GM21381 (cell line): ENCODE results near the gene RAB30.
"Not testable (repeated sequence)": the region's sequence is repeated elsewhere in the genome, so short reads cannot be mapped to it uniquely, and the experiment has no call there.

Experiments
- ATAC-seq: cut with Tn5 transposase; IDR thresholded peaks from one replicate; pipeline ENCODE4 v1.9.1; 2021; ENCODE audit warnings: mild to moderate bottlenecking, moderate library complexity; ENCODE audit not compliant: unreplicated experiment

The RAB30 gene

GRCh38 chr11:82988936-82989627 is 82.6 kb downstream of the RAB30 start:
- no peak for ATAC-seq

- ATAC-seq = no peak
Observed at GRCh38 chr11:82987997-82988396, 83.7 kb downstream of the RAB30 start.

DNA sequence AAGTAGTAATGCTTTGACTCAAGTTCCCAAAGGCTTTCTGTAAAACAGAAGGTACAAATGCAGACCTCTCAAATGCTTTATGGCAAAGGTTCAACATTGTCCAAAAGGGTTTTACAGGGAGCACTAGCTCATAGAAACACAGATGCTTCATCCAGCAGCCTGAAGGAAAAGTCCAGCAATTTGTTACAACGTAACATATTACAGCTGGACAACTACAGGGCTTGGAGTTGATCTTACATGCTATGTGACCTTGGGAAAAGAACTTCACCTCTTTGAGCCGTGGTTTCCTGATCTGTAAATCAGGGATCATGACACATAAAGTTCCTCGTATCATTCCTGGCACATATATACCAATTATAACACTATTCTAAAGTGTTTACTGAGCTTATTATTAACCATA is 85.3 kb downstream of the RAB30 start:
- no peak for ATAC-seq

- ATAC-seq = no peak
Observed at GRCh38 chr11:82981852-82982251, 89.8 kb downstream of the RAB30 start.

GRCh38 chr11:82980947-82981346 is 90.8 kb downstream of the RAB30 start:
- ATAC-seq = no peak

- no peak for ATAC-seq
Observed at GRCh38 chr11:82980292-82980691, 91.4 kb downstream of the RAB30 start.

- ATAC-seq = no peak
Observed at GRCh38 chr11:82979824-82980223, 91.9 kb downstream of the RAB30 start.

- peak; percentile 76 for ATAC-seq
Observed at GRCh38 chr11:82978422-82979099, 93.1 kb downstream of the RAB30 start.

- no peak for ATAC-seq
Observed at GRCh38 chr11:82976786-82977185, 94.9 kb downstream of the RAB30 start.

DNA sequence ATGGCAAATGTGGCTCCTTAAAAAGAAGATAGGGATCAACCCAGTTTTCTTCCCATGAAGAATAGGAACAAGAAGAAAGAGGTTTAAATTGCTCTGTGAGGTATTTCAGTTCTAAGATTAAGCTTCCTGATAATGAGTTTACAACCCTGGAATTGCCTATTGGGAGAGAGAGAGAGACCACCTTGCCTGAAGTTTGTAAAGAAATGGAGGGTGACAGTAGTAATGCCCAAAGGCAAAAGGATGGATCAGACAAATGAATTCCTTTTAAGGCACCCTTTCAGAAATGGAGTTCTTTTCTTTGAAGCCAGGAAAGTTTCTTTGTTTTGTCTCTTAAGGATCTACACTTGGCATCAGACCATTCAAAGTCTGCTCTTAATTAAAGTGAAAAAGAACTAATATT is 95.8 kb downstream of the RAB30 start:
- no peak for ATAC-seq

DNA sequence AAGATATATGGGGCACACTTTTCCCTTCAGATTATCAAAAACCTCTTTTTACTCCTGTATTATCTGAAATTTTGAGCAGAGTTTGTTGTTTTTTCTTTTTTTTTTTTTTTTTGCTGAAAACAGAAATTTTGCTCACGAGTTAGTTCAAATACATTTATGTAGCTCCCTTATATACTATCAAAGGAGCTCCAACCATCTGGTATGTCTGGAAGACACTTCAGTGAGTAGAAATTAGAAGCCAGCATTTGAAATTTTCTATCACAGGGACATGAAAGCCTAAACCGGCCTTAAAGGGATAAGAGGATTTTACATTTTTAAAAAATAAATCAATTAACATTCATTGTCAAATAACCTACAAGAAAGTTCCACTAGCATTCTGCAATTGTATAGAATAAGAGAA is 96.8 kb downstream of the RAB30 start:
- no peak for ATAC-seq

DNA sequence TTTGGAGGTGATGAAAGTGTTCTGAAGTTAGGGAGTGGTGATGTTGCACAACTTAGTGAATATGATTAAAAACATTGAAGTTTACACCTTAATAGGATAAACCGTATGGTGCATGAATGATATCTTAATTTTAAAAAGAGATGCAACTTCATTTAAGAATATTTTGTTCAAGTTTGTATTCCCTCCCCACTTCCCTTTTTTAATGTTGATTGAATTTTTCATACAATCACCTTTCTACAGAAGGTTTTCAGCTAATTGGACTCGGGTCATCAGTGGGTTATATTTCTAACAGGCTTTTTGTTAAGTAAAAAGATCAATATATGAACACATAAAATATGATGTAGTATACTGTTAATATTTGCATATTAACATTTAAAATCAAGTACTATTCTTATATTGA is 97.6 kb downstream of the RAB30 start:
- ATAC-seq = no peak

- ATAC-seq = no peak
Observed at GRCh38 chr11:82972103-82972502, 99.6 kb downstream of the RAB30 start.

GRCh38 chr11:82971519-82971946 is 100.2 kb downstream of the RAB30 start:
- not testable (repeated sequence) for ATAC-seq

- not testable (repeated sequence) for ATAC-seq
Observed at GRCh38 chr11:82970507-82971083, 101.1 kb downstream of the RAB30 start.

- ATAC-seq = peak; percentile 99
Observed at GRCh38 chr11:82969811-82970210, 101.9 kb downstream of the RAB30 start.

- ATAC-seq = no peak
Observed at GRCh38 chr11:82967381-82967780, 104.3 kb downstream of the RAB30 start.

GRCh38 chr11:82962021-82962420 is 109.7 kb downstream of the RAB30 start:
- not testable (repeated sequence) for ATAC-seq

DNA sequence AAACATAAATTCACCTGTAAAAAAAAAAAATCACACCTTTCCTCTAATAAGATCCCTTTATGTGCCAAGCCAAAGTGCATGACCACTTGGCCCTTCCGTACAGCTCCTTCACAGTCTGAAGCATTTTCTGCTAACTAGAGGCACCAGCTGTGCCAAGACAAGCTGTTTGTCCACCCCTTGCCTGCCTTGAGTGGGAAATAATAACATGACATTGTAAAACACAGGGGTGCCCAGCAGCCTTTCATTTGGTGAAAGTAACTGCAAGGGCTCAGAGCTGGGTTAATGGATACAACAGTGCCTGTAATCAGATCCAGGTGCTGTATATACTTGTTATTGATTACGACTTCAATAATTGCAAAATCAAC is 110.9 kb downstream of the RAB30 start:
- ATAC-seq = peak; percentile 7

- ATAC-seq = peak; percentile 94
Observed at GRCh38 chr11:82959987-82960778, 111.5 kb downstream of the RAB30 start.

DNA sequence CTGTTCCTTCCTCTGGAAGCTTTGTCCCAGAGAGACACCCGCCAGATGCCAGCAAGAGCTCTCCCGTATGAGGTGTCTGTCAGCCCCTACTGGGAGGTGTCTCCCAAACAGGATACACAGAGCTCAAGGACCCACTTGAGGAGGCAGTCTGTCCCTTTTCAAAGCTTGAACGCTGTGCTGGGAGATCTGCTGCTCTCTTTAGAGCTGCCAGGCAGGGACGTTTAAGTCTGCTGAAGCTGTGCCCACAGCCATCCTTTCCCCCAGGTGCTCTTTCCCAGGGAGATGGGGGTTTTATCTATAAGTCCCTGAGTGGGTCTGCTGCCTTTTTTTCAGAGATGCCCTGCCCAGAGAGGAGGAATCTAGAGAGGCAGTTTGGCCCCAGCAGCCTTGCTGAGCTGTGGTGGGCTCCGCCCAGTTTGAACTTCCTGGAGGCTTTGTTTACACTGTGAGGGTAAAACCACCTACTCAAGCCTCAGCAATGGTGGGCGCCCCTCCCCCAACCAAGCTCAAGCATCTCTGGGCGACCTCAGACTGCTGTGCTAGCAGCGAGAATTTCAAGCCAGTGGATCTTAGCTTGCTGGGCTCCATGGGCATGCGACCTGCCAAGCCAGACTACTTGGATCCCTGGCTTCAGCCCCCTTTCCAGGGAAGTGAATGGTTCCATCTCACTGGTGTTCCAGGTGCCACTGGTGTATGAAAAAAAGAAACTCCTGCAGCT is 115.8 kb downstream of the RAB30 start:
- not testable (repeated sequence) for ATAC-seq
